Muscle of back (tissue), 11 donors: ENCODE measurements around the gene MRPL38. TPM values are rescaled to one million over a fixed set of nuclear protein-coding genes. Genes with fewer than 3 reads are reported as not detected.

Source experiments
- DNase-seq, 3 donors: peaks; one replicate each; pipeline versions ENCODE4 v3.0.0 to v3.0.0-alpha.2; 2013
- polyA plus RNA-seq, 10 donors: library from polyadenylated mRNA; unstranded; fragments of 120-200 nt; gene quantifications; one replicate each; pipeline ENCODE4 v1.2.1, GENCODE V29; 2013; ENCODE audit not compliant: insufficient read length in 10 of 10

The MRPL38 gene
- polyA plus RNA-seq, 10 donors = 52.9 to 67.8 (median 63.9) TPM

- DNase-seq = no peak
Observed at GRCh38 chr17:75921596-75921995, 16.9 kb upstream of the MRPL38 start.

GRCh38 chr17:75920045-75920560 is 15.4 kb upstream of the MRPL38 start:
- no peak for DNase-seq

- no peak for DNase-seq
Observed at GRCh38 chr17:75919611-75920010, 14.9 kb upstream of the MRPL38 start.

- no peak for DNase-seq
Observed at GRCh38 chr17:75917917-75918445, 13.3 kb upstream of the MRPL38 start.

- no peak for DNase-seq
Observed at GRCh38 chr17:75917141-75917916, 12.6 kb upstream of the MRPL38 start.

GRCh38 chr17:75915268-75915667 is 10.6 kb upstream of the MRPL38 start:
- no peak for DNase-seq

GRCh38 chr17:75914643-75915267 is 10.1 kb upstream of the MRPL38 start:
- DNase-seq = no peak

GRCh38 chr17:75913537-75914210 is 9.0 kb upstream of the MRPL38 start:
- no peak for DNase-seq

GRCh38 chr17:75910699-75911098 is 6.0 kb upstream of the MRPL38 start:
- DNase-seq = no peak

- no peak for DNase-seq
Observed at GRCh38 chr17:75909812-75910274, 5.2 kb upstream of the MRPL38 start.

GRCh38 chr17:75909051-75909811 is 4.5 kb upstream of the MRPL38 start:
- DNase-seq = no peak

- DNase-seq = no peak
Observed at GRCh38 chr17:75908201-75908600, 3.5 kb upstream of the MRPL38 start.

- DNase-seq = no peak
Observed at GRCh38 chr17:75906143-75906884, 1.6 kb upstream of the MRPL38 start.

GRCh38 chr17:75902406-75902805 is 2.3 kb downstream of the MRPL38 start:
- DNase-seq = no peak

GRCh38 chr17:75901727-75902126 is 3.0 kb downstream of the MRPL38 start:
- DNase-seq = no peak

- DNase-seq = no peak
Observed at GRCh38 chr17:75900691-75901533, 3.8 kb downstream of the MRPL38 start.

GRCh38 chr17:75899767-75900468 is 4.8 kb downstream of the MRPL38 start:
- DNase-seq = no peak

GRCh38 chr17:75899353-75899752 is 5.3 kb downstream of the MRPL38 start:
- DNase-seq = no peak

GRCh38 chr17:75898791-75899190 is 5.9 kb downstream of the MRPL38 start:
- DNase-seq = no peak
